CD4-positive, alpha-beta T cell treated with Interleukin-17A for 1 hour (primary cell): ENCODE results near the gene OR6C68.
"Not testable (repeated sequence)": the region's sequence is repeated elsewhere in the genome, so short reads cannot be mapped to it uniquely, and the experiment has no call there.

Experiments used
- DNase-seq: peaks from one replicate; pipeline ENCODE4 v3.0.0-alpha.2; 2020

OR6C68 gene

DNA sequence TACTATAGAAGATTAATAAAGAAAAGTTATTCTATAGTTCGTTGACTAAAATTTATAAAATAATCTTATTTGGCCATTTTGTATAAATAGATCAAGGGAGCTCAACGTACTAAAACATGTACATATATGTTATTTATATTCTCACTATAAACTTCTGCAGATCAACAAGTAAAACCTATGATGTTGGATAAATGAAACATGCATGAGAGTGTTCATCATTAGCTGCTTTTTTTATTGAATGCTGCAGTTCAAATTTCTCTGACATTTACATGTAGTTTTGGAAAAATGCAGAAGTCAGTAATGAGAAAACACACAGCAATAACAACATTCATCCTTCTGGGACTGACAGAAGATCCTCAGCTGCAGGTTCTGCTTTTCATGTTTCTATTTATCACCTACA is at the start of gene OR6C68:
Gene OR6C68, plus strand, starts transcription at position 301 of the 400 bp plus-strand sequence. Its CDS starts 0 bp downstream, at position 301.
- no peak for DNase-seq

DNA sequence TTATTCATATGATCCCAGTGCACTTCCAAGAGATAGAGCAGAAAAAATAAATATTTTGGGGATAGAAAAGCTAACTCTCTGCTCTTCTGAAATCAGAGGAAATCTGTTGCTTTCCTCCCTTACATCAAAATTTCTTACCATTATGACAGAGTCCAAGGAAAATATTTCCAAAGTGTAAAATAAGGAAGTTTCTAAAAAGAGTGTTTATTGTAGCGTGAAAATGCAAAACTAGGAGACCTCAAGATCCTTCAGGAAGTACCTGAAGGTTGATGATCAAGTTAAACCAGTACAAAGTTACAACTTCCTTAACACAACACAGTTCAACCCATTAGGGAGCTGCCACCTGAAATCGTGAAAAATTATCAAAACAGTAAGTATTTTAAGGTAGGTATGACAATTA is 48.4 kb upstream of the OR6C68 start, which contains the start of gene OR6C2:
Gene OR6C2, plus strand, starts transcription at position 301 of the 400 bp plus-strand sequence. CDS start 8,138 bp downstream, outside the sequence.
- no peak for DNase-seq

DNA sequence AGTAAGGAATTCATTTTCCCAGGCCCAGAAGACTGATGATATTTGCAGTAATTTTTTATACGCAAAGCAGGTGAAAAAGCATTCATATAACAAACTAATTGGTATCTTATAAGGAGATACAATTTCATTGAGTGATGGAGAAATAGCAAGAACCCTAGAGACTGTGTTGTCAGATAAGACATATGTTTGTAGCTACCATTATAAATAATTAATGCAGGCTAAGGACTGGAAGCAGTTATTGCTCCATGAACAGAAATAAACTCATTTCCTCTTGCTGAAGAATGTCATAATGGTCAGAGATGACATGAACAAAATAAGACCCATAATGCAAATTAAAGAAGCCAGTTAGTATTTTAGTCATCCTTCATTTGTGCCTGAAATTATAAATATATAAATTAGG is 46.8 kb upstream of the OR6C68 start:
- DNase-seq, result no peak

DNA sequence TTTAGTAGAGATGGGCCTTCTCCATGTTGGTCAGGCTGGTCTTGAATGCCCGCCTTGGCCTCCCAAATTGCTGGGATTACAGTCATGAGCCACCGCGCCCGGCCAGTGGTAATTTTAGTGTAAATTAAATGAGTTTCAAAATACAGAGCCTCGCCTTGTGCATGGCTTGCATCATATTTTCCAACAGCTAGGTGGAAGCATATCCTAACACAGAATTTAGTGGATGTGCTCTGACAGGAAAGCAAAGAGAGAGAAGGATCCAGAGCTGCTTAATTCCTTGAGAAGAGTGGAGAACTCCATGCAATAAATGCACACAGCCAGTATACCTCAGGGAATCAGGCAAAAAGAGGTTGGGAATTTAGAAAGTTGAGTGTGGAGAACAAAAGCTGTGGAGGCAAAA is 45.9 kb upstream of the OR6C68 start:
- no peak for DNase-seq

DNA sequence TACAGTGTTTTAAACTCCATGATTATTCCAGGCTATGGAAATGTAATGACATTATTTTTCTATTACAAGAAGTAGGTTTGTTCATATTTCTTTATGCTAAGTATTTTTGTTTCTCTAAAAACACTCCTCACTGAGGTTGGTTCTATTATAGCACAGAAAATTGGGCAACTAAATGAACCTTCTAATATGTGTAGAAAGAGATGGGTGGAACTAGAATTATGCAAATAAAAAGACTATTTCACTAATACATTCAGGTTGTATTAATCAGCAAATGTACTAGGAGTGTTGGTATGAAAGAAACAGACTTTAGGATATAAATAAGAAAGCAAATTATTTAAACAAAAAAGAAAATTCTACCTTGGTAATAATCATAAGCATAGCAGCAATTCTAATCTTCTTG is 43.4 kb upstream of the OR6C68 start:
- no peak for DNase-seq

DNA sequence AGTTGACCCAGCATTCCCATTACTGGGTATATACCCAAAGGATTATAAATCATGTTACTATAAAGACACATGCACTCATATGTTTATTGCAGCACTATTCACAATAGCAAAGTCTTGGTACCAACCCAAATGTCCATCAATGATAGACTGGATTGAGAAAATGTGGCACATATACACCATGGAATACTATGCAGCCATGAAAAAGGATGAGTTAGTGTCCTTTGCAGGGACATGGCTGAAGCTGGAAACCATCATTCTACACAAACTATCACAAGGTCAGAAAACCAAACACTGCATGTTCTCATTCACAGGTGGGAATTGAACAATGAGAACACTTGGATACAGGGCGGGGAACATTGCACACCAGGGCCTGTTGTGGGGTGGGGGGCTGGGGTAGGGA is 27.3 kb upstream of the OR6C68 start:
- not testable (repeated sequence) for DNase-seq

DNA sequence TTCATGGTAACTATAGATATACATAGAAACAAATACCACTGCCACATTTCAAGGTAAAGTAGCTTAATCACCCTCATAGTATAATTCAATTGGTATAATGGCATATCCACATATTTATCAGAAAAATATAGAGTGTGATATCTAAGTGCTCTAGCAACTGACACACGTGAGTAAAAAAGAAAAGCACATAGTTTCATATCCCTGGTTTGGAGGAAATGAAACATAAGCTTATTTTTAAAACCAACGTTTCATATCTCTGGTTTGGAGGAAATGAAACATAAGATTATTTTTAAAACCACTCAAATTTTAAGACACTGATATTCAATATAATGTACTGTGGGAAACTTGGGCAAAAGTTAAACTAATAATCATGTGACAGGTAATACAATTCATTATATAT is 24.3 kb upstream of the OR6C68 start:
- DNase-seq, result no peak

DNA sequence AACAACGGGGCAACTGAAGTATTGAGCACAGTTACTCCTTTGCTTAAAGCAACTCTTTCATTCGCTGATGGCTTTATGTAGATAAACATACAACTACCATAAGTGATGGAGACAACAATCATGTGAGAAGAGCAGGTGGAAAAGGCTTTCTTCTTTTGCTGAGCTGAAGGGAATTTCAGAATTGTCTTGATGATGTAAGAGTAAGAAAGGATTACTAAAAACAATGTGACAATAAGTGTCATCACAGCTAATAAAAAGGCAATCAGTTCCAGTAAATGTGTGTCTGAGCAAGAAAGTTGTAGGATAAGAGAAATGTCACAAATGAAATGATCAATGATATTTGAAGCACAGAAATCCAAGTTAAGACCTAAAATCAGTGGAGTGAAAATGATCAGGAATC is 22.9 kb upstream of the OR6C68 start:
- no peak for DNase-seq

DNA sequence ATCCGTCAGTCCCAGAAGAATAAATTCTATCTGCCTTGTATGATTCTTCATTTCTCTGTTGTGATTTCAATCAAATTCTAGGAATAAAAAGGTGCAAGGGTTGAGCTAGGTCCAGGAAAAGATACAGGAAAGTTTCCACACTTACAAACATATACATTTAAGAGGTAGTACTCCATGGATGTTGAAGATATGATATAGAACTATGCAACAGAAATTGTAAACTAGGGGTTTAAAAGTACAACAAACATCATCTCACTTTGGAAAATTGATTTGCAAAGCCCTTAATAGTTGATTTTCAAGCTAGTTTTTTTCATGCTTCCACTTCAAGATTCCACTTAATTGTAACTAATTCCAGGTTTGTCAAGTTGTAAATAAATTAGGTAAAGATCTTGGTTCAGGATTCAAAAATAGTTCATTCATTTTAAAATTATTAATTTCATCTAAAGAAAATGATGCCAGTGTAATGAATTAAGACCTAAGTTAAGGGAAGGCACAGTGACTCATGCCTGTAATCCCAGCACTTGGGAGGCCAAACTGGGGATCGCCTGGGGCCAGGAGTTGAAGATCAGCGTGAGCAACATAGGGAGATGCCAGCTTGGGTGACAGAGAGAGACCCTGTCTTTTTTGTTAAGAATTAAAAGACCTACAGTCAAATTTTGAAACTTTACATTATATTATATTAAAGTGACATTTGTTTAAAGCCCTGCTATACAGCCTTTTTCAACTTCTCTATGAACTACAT is 21.9 kb upstream of the OR6C68 start, which contains the start of gene OR6C70:
Gene OR6C70, minus strand, starts transcription at position 51 of the 742 bp plus-strand sequence. Its CDS starts 0 bp downstream, at position 51.
- DNase-seq, result no peak

DNA sequence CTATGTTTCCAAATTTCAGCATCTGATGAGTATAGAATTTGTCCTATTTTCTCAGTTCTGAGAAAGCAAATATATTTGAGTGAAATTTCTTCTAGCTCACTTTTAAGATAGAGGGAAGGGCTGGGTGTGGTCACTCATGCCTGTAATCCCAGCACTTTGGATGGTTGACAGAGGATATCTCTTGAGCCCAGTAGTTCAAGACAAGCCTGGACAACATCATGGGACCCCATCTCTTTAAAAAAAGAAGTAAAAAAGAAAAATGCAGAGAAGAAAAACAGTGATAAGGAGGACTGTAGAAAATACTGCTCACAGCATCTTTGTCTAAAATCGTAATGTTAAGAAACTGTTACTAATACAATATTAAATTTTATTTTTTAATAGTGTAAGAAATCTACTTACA is 19.9 kb upstream of the OR6C68 start:
- DNase-seq, result no peak

DNA sequence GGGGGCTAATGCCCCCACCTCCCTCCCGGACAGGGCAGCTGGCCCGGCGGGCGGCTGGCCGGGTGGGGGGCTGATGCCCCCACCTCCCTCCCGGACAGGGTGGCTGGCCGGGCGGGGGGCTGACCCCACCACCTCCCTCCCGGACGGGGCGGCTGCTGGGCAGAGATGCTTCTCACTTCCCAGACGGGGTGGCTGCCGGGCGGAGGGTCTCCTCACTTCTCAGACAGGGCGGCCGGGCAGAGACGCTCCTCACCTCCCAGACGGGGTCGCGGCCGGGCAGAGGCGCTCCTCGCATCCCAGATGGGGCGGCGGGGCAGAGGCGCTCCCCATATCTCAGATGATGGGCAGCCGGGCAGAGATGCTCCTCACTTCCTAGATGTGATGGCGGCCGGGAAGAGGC is 13.0 kb upstream of the OR6C68 start:
- DNase-seq, result not testable (repeated sequence)

DNA sequence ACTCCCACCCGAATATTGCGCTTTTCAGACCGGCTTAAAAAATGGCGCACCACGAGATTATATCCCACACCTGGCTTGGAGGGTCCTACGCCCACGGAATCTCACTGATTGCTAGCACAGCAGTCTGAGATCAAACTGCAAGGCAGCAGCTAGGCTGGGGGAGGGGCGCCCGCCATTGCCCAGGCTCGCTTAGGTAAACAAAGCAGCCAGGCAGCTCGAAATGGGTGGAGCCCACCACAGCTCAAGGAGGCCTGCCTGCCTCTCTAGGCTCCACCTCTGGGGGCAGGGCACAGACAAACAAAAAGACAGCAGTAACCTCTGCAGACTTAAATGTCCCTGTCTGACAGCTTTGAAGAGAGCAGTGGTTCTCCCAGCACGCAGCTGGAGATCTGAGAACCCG is 7.9 kb upstream of the OR6C68 start:
- not testable (repeated sequence) for DNase-seq

DNA sequence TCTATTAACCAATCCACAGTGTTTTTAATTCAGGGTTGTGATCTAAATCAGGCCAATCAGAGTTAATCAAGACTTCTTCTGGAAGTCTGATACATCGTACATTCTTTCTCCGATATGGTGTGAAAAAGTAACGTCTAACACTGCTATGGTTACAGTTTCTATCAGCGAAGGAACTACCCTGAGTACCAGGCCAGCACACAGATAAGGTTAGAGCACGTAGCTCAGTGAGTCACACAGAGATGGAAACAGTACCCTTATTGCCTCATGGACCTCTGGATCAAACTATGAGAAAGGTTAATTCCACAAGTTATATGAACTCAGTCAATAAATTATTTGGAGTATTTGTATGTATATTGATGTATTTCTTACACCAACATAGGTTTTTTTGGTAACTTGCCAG is 3.3 kb downstream of the OR6C68 start:
- no peak for DNase-seq

DNA sequence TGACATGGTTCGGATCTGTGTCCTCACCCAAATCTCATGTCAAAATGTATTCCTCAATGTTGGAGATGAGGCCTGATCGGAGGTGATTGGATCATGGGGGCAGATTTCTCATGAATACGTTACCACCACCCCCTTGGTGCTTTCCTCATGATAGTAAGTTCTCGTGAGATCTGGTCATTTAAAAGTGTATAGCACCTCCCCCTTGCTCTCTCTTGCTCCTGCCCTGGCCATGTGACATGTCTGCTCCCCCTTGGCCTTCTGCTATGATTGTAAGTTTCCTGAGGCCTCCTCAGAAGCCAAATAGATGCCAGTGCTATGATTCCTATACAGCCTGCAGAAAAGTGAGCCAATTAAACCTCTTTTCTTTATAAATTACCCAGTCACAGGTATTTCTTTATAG is 7.1 kb downstream of the OR6C68 start:
- no peak for DNase-seq

DNA sequence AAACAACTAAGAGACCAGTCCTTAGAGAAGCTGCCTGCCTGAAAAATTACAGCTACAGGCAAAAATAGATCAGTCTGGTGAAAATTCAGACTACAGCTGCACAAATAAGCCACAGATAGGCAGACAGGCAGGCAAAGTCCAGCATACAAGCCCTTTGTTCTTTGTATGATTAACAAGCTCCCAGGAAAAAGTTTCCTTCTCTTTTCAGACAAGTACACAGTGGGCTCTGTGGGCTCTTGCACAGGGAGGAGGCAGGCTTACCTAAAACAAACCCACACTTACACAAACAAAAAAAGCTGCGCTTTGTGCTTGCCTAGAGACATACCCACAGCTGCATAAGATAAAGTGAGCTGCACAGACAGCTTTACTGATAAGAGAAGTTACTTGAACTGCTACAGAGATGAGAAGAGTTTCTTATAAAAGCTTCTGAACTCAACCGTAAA is 7.7 kb downstream of the OR6C68 start:
- no peak for DNase-seq

DNA sequence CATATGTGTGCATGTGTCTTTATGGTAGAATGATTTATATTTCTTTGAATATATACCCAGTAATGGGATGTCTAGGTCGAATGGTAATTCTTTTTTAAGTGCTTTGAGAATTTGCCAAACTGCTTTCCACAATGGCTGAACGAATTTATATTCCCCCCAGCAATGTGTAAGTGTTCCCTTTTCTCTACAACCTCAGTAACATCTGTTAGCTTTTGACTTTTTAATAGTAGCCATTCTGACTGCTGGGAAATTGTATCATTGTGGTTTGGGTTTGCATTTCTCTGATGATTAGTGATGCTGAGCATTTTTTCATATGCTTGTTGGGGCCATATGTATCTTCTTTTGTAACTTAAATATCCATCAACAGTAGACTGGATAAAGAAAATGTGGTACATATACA is 9.4 kb downstream of the OR6C68 start:
- DNase-seq, result no peak

DNA sequence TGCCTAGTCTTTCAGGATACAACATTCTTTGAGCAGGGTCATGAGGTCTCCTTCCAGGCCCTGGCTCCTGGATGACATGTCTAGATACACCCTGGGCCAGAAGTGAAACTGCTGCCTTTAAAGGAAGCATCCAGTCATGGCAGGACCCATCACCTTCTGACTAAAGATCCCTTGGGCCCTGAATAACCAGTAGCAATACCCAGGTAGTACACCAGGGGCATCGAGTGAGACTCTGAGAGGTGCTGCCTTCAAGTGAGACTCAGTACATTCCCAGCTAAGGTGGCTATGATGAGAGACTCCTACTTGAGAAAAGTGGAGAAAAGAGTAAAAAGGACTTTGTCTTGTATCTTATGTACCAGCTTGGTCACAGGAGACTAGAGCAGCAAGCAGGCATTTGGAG is 23.5 kb downstream of the OR6C68 start:
- no peak for DNase-seq

DNA sequence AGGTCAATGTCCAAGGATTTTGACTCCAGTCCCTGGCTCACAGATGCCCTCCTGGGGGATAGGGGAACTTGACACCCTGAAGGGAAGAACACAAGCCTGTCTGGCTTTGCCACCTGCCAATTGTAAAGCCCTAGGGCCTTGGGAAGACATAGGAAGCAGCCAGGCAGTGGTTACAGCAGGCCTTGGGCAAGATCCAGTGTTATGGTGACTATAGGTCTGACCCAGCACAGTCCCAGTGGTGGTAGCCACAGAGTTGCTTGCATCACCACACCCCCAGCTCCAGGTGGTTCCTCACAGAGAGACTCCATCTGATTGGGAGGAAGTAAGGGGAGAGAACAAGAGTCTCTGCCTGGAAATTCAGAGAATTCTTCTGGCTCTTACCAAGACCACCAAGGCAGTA is 24.2 kb downstream of the OR6C68 start:
- DNase-seq, result no peak
